Gastroesophageal sphincter (tissue), 3 donors: ENCODE measurements around the gene ZNF697.
"Not testable (repeated sequence)": the region's sequence is repeated elsewhere in the genome, so short reads cannot be mapped to it uniquely, and the experiment has no call there.

Experiments used
- CTCF ChIP-seq, 4 experiments: fragments of 200-600 bp in 2 of 4; fragments of 450-650 bp in 2 of 4; sonication (generic) in 1 of 4; IDR thresholded peaks; one replicate each; pipeline ENCODE4 v1.5.1; 2017 to 2019; ENCODE audit warnings: antibody characterized with exemption in 4 of 4, mild to moderate bottlenecking in 2 of 4, moderate library complexity in 2 of 4
- POLR2A ChIP-seq, 2 donors: fragments of 450-650 bp; IDR thresholded peaks; one replicate each; pipeline ENCODE4 v1.6.1; 2017; ENCODE audit warnings: antibody characterized with exemption in 2 of 2, mild to moderate bottlenecking in 2 of 2, moderate library complexity in 1 of 2

- TF ChIP-seq POLR2A, CTCF (IDR thresholded peaks at IDR 0.05): not testable (repeated sequence)
Observed at GRCh38 chr1:119605080-119605479, 43.0 kb downstream of the ZNF697 start.
